Pancreas (tissue), 10 donors: ENCODE results near the gene MIP. TPM values are rescaled to one million over a fixed set of nuclear protein-coding genes. Genes with fewer than 3 reads are reported as not detected.

Experiments used
- ATAC-seq, 4 donors: fragments of 200-7000 bp; cut with Tn5 transposase; one replicate each; pipeline versions ENCODE4 v1.8.0 to v1.9.1; 2020; ENCODE audit warnings: mild to moderate bottlenecking in 4 of 4, moderate library complexity in 4 of 4
- DNase-seq, 6 donors: peaks; one replicate each; pipeline ENCODE4 v3.0.0-alpha.2; 2020
- FAIRE-seq: peaks from 2 replicates; lab custom pipeline; 2012; peaks lifted over from hg19 to GRCh38; lab: Jason Lieb, UNC
- H3K27ac ChIP-seq, 4 donors: fragments of 200-600 bp; sonication (generic); 1 replicate in 3 of 4; 2 replicates in 1 of 4; pipeline versions ENCODE4 v1.5.0 to v1.8.0; 2020
- H3K27me3 ChIP-seq, 4 donors: fragments of 200-600 bp; one replicate each; pipeline ENCODE4 v1.8.0; 2021
- H3K36me3 ChIP-seq, 3 donors: fragments of 200-600 bp; sonication (generic) in 1 of 3; one replicate each; pipeline versions ENCODE4 v1.5.0 to v1.8.0; 2020 to 2021
- H3K4me1 ChIP-seq, 3 donors: fragments of 200-600 bp; one replicate each; pipeline ENCODE4 v1.8.0; 2021
- H3K4me3 ChIP-seq, 4 donors: fragments of 200-600 bp; sonication (generic) in 2 of 4; one replicate each; pipeline versions ENCODE4 v1.5.0 to v1.8.0; 2020 to 2021
- H3K9me3 ChIP-seq, 4 donors: fragments of 200-600 bp; one replicate each; pipeline ENCODE4 v1.8.0; 2021
- CTCF ChIP-seq, 4 donors: fragments of 200-600 bp; sonication (generic) in 3 of 4; IDR thresholded peaks; one replicate each; pipeline versions ENCODE4 v1.5.0 to v1.8.0; 2021; ENCODE audit warnings: antibody characterized with exemption in 4 of 4
- WGBS, 2 donors: extraction: QIAGEN DNeasy Blood & Tissue Kit; methylation state at CpG; one replicate each; pipeline ENCODE4 v1.1.7; 2013; 5-methylcytosine and 5-hydroxymethylcytosine counted together
- intact Hi-C, 3 donors: fragments of 100-400 bp; cut with DNase I; formaldehyde crosslinking; loops; one replicate each; pipeline versions ENCODE4 v1.11.1 to v1.14.2; 2022
- polyA plus RNA-seq, 2 donors: library from polyadenylated mRNA; stranded (reverse); fragments of 200-250 nt; gene quantifications; one replicate each; pipeline ENCODE4 v1.2.3, GENCODE V29; 2013
- total RNA-seq, 6 donors: library from RNA; stranded (reverse); fragmentation: NEBNext Ultra II Directional in 4 of 6; extraction: Animal tissue kit (Norgen Biotek cat#: 25700) in 4 of 6; gene quantifications; one replicate each; pipeline versions ENCODE4 v1.2.1 to v1.2.4, GENCODE V29; 2021 to 2023
- donor health status: healthy with polysubstance abuse.
- donor health status: DM: no; HTN: no; CAD: no; lungs with moderate emphysema.
- donor health status: DM: no; HTN: no; CAD: no.
- donor health status: control.
- donor health status: control.
- donor health status: Bipolar disorder and iron deficiency.
- donor health status: DM: yes; HTN: yes; CAD: no.
- donor health status: DM: no; HTN: no; CAD: no.
- donor health status: DM: no; HTN: no; CAD: no.
- donor health status: DM: yes; HTN: yes; CAD: no.

MIP gene
- total and polyA plus RNA-seq, 8 donors: not detected

GRCh38 chr12:56474389-56474788, 19.9 kb upstream of the MIP start:
- TF ChIP-seq CTCF (IDR thresholded peaks at IDR 0.05): no peak
- DNase-seq: peak in 2 of 6 donors; percentile 35 to 37
- 86 to 91% methylated on average over 9 of the region's 9 CpGs for WGBS, 2 donors
- Histone ChIP-seq H3K27me3 (no peaks in the 10 kb centered on the region), H3K36me3 (peaks cover 0 to 18% (median 0%) of the 10 kb centered on the region in 3 donors), H3K9me3 (no peaks in the 10 kb centered on the region), H3K4me3 (no peak overlapping the region), H3K27ac (no peak overlapping the region), H3K4me1 (peaks cover 17 to 30% (median 25%) of the 10 kb centered on the region in 3 donors)
- no peak for FAIRE-seq
- ATAC-seq: no peak
- intact Hi-C loops: no loop called here

GRCh38 chr12:56469007-56469930, 14.8 kb upstream of the MIP start:
- Histone ChIP-seq H3K36me3 (peaks cover 0 to 10% (median 0%) of the 10 kb centered on the region in 3 donors), H3K4me1 (peaks cover 6 to 17% (median 8%) of the 10 kb centered on the region in 3 donors), H3K27ac (peak overlapping the region; percentile 77 to 95 (median 87)), H3K27me3 (no peaks in the 10 kb centered on the region), H3K4me3 (peak overlapping the region; percentile 51 to 71 (median 67)), H3K9me3 (no peaks in the 10 kb centered on the region)
- peak; percentile 55 to 72 (median 59) for DNase-seq
- 28 to 32% methylated on average over 19 of the region's 19 CpGs for WGBS, 2 donors
- no peak for FAIRE-seq
- TF ChIP-seq CTCF (IDR thresholded peaks at IDR 0.05): no peak
- intact Hi-C loops: no loop called here
- ATAC-seq: peak; percentile 33 to 57 (median 46)

GRCh38 chr12:56468216-56469006, 14.0 kb upstream of the MIP start, which contains the start of gene SPRYD4:
Gene SPRYD4, plus strand, starts transcription at chr12:56468578. Its CDS starts 14 bp downstream, at chr12:56468592.
- no peaks in the 10 kb centered on the region for H3K27me3 ChIP-seq
- 0 to 1% methylated on average over 43 of the region's 43 CpGs for WGBS, 2 donors
- peak in 3 of 4 donors; percentile 8 to 12 (median 12) for TF ChIP-seq CTCF (IDR thresholded peaks at IDR 0.05)
- H3K4me3 ChIP-seq: peak within 1 kb of the TSS; percentile 51 to 71 (median 67)
- intact Hi-C loops: no loop called here
- no peaks in the 10 kb centered on the region for H3K9me3 ChIP-seq
- FAIRE-seq (no peak), ATAC-seq (peak; percentile 93 to 98 (median 94)), DNase-seq (peak; percentile 89 to 97 (median 94))
- H3K4me1 ChIP-seq: peaks cover 6 to 20% (median 8%) of the 10 kb centered on the region in 3 donors
- peak within 1 kb of the TSS; percentile 77 to 95 (median 87) for H3K27ac ChIP-seq
- H3K36me3 ChIP-seq: peaks cover 0 to 9% (median 0%) of the 10 kb centered on the region in 3 donors

- H3K27me3 ChIP-seq: no peaks in the 10 kb centered on the region
- no peak overlapping the region for H3K4me3 ChIP-seq
- no peak for ATAC-seq
- intact Hi-C loops: no loop called here
- H3K4me1 ChIP-seq: peaks cover 0 to 5% (median 0%) of the 10 kb centered on the region in 3 donors
- no peaks in the 10 kb centered on the region for H3K9me3 ChIP-seq
- no peak overlapping the region for H3K27ac ChIP-seq
- no peak for TF ChIP-seq CTCF (IDR thresholded peaks at IDR 0.05)
- no peak for FAIRE-seq
- H3K36me3 ChIP-seq: no peaks in the 10 kb centered on the region
- DNase-seq: no peak
Observed at GRCh38 chr12:56462565-56462964, 8.1 kb upstream of the MIP start.
